Esophagus muscularis mucosa (tissue), 3 donors: ENCODE data around the gene DGKQ.

Experiments
- POLR2AphosphoS5 ChIP-seq, 2 donors: sonication (generic); formaldehyde crosslinking; IDR thresholded peaks; one replicate each; pipeline ENCODE4 v1.6.1; 2017; ENCODE audit warnings: antibody characterized with exemption in 2 of 2
- TF ChIP-seq, protein P1 (sequence below), 3 experiments: fragments of 200-600 bp in 2 of 3; fragments of 450-650 bp in 1 of 3; sonication (generic) in 2 of 3; IDR thresholded peaks; one replicate each; pipeline ENCODE4 v1.5.1; 2017 to 2019; ENCODE audit warnings: antibody characterized with exemption in 3 of 3, mild to moderate bottlenecking in 2 of 3, moderate library complexity in 1 of 3

DNA sequence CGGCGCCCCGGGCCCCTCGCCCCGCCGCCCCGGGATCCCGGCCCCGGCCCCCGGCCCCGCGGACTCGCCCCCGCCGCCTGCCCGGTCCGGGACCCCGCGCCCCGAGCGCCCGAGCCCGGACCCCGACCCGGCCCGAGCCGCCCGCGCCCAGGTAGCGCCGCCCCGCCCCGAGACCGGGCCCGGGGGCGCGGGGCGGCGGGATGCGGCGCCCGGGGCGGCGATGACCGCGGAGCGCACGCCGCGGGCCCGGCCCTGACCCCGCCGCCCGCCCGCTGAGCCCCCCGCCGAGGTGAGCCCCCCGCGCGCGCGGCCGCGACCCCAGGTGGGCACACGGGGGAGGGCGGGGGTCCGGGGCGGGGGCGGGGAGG, 38.3 kb upstream of the DGKQ start:
- TF ChIP-seq, protein P1, sequence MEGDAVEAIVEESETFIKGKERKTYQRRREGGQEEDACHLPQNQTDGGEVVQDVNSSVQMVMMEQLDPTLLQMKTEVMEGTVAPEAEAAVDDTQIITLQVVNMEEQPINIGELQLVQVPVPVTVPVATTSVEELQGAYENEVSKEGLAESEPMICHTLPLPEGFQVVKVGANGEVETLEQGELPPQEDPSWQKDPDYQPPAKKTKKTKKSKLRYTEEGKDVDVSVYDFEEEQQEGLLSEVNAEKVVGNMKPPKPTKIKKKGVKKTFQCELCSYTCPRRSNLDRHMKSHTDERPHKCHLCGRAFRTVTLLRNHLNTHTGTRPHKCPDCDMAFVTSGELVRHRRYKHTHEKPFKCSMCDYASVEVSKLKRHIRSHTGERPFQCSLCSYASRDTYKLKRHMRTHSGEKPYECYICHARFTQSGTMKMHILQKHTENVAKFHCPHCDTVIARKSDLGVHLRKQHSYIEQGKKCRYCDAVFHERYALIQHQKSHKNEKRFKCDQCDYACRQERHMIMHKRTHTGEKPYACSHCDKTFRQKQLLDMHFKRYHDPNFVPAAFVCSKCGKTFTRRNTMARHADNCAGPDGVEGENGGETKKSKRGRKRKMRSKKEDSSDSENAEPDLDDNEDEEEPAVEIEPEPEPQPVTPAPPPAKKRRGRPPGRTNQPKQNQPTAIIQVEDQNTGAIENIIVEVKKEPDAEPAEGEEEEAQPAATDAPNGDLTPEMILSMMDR (IDR thresholded peaks at IDR 0.05), result no peak
- no peak for TF ChIP-seq POLR2AphosphoS5 (IDR thresholded peaks at IDR 0.05)
